GM19099 (cell line): ENCODE data around the gene TCF4.

Experiments used
- POLR2A ChIP-seq: IDR thresholded peaks from 3 replicates; pipeline ENCODE4 v1.6.1; 2011; ENCODE audit warnings: low read depth; ENCODE audit not compliant: insufficient read length; ENCODE audit errors: extremely low read depth

TCF4 gene

DNA sequence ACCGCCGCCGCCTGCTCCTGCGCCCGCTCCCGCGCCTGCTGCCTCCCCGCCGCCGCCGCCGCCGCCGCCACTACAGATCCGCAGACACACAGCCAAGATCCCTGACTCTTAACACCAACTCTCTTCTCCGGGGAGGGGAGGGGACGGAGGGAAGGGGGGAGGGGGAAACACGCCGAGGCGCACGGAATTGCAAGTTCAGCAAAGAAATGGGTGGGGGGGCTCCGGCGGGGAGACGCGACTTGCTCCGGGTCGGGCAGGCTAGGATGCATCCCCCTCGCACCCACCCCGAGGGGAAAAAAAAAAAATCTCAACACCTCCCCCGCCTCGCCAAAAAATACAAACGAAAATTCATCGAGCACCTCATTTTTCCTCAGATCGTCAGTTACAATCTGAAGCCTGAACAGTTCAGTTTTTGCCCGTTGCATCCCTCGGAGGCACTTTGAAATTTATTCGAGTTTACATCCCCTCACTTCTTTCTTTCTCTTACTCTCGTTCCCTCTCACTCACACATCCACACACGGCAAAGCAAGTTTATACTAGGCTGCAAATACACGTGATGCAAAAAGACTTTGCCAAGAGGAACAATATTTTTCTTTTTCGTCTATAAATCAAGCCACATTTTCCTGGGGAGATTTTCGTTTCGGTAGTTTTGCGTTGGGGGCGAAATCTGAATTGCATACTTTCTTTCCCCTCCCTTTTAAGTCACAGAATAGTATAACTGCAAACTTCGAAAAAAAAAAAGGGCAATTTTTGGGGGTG is at the start of gene TCF4:
TSS of gene TCF4 (minus strand) at position 82 of the 759 bp plus-strand sequence. CDS start 1,076 bp downstream, outside the sequence.
- no peak for TF ChIP-seq POLR2A

DNA sequence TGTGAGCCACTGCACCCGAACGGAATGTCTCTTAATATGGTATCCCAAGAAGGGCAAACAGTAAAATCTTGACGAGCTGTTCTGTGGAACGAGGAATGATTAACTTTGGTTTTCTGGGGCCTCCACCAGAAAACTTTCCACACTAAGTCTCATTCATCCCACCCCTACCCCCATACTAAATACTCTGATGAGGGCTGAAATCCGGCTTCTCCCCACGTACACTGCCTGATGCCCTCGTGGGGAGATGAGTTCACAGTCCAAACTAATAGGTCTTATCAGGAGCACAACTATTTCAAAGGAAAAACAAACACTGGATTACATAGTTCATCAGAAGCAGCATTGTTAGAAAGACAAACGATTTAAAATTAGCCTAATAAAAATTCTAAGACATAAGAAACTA is 49.2 kb upstream of the TCF4 start:
- TF ChIP-seq POLR2A, result no peak

DNA sequence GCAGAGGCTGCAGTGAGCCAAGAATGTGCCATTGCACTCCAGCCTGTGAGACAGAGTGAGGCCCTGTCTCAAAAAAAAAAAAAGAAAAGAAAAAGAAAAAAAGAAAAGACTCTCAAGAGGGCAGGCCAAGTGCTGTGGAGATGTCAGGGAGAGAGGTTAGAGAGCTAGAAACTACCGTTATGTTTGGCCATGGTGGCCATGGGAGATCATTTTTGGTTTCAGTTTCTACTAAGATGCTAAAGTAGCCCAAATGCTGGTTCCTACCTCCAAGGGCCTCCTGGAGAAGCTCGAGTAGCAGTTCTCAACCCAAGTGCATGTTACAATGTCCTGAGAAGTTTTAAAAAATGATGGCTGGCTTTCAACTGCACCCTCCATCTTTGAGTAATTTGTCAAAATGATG is 47.4 kb upstream of the TCF4 start:
- no peak for TF ChIP-seq POLR2A

DNA sequence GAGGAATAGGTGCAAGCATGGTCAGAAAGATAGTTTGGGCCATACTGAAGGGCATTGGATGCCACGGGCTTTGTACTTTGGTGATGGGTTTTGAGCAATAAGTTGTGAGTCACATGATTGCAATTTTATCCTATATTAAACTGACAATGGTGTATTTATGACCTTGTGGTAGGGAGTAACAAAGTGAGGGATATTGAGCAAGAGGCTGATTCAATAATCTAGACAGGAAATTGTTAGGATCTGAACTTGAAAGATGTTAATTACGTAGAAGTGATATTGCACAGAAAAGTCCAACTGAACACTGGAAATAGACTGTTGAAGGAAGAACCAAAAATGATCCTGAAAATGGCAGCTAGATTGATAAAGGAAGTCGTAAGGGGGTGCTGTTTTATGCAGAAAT is 46.6 kb upstream of the TCF4 start:
- TF ChIP-seq POLR2A, result no peak

DNA sequence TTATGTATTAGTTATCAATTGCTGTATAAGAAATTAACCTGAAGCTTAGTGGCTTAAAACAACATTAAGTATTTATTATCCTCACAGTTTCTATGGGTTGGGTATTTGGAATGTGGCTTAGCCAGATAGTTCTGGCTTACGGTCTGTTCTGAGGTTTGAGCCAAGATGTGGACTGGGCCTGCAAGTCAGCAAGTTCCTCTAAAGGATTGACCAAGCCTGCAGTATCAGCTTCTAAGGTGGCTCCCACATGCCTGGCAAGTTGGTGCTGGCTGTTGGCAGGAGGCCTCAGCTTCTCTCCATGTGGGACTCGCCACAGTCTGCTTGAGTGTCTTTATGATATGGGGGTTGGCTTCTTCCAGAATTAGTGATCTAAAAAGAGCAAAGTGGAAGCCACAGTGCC is 45.0 kb upstream of the TCF4 start:
- no peak for TF ChIP-seq POLR2A

DNA sequence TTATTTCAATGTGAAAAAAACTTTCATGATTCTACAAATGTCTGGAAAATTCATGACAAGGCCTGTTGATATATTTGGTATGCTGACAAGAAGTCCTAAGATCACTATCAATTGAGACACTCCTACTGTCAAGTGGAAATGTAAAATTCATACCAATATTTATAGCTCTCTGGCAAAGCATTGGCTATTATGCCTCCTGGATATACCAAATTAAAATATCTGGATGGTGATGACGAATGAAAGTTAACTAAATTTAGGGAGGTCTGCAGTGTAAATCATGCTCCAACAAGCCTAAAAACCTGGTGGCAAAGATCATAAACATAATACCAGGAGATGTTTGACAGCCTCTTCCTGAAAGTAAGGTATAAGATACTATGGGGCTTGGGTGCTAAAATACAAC is 41.1 kb upstream of the TCF4 start:
- no peak for TF ChIP-seq POLR2A

DNA sequence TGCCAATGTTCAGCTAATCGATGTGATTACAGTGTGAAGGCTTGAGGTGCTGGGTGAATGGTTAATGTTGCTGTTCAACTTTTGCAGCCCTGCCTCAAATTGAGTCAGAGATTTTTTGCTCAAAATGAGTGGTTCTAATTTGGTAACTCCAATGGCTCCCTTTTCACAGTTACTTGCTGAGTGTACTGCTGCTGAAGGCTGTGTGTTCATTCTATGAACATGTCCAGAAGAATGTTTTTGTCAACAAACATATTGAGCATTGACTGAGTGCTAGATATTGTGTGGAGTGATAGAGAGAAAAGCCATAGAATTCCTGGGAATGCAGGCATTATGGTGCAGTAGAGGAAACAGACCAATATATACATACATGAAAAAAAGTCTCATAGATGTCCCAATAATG is 39.0 kb upstream of the TCF4 start:
- no peak for TF ChIP-seq POLR2A

DNA sequence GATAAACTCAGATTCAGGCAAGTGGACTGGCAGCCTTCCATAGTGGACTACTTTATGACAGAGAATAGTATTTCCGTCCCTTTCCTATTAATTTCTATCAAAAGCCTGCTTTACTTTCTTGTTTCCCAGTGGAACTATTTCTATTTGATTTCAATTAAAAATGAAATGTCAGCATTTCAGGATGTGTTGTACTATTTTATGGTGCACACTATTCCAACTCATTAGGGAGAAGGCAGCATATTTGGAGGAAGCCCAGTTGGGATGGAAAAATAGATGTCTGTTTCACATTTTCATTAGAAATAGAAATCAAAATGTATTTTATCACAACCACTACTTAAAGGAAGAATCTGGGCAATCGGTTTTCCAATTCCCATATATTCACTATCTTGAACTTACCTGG is 37.9 kb upstream of the TCF4 start:
- no peak for TF ChIP-seq POLR2A

DNA sequence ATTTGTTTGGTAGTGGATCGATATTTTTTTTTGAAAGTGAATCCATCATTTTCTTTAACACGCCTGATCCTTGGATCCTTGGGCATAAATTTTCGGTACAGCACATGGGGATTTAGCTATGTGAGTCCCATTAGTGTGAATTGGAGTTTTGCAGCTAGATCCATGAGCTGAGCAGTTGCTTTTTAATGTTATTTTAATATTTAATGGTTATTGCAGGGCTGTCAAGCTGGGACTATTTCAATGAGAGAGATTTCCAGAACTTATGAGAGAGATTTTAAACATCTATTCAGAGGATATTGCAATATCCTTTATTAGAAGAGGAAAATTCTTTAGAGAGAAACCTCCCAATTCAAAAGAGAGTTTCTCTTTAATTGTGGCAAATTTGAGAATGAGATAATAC is 35.6 kb upstream of the TCF4 start:
- TF ChIP-seq POLR2A, result no peak

DNA sequence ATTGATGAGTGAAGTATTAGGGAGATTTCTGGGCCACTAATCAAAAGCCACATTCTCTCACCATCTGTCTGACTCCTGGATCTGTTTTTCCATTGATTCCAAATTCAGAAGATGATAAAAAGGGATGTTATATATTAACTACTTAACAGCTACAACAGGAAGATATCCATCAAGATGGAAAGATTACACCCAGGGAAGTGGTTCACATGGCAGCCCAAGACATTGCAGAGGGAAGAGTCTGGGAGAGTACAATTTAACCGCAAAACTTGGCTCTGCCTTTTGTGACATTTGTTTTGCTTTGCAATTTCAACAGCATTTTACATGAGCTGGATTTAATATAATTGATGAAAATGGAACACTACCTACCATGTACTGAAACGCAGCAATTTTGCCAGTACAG is 22.5 kb upstream of the TCF4 start:
- TF ChIP-seq POLR2A, result no peak

DNA sequence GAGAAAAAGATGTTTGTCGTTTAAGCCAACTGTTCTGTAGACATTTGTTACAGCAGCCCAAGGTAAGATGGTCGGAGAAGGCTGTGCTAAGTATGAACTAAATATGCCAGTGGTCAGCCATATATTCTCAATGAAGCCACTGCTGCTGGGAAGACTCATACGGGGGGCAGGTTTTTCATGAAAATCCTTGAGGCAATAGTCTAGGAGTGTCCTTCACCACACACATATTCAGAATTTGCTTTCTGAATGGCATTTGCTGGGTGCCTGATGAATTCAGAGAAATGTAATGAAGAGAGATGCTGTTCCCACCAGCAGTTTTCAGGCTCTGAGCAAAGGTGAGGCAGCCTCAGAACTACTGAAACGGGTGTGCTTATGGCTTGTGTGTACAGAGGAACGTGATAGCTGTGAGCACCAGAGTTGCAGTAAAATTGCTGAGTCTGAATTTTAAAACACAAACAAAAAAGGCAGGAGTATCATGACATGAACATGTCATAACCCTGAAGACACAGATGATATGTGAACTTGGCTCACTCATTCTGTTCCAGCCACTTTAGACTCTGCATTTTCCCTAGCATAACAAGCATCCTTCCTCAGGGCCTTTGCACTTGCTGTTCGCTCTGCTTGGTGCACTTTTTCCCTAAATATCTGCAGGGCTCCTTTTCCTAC is 21.3 kb upstream of the TCF4 start:
- no peak for TF ChIP-seq POLR2A

DNA sequence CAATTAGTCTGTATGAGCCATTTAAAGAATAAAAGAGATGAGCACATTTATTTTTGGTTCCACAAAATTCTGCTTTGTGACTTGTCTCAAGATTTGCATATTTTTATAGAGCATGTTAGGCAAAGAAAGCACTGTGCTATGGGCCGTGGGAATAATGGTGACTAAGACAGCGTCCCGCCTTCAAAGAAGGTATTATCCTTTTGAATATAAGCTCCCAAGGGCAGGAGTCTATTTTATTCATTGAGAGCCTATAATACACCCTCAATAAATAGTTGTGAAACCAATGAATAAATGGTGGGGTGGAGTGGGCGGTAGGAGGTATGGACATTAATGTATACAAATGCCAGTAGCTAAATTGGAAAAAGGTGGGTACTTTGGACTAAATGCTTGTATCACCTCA is 20.5 kb upstream of the TCF4 start:
- no peak for TF ChIP-seq POLR2A

DNA sequence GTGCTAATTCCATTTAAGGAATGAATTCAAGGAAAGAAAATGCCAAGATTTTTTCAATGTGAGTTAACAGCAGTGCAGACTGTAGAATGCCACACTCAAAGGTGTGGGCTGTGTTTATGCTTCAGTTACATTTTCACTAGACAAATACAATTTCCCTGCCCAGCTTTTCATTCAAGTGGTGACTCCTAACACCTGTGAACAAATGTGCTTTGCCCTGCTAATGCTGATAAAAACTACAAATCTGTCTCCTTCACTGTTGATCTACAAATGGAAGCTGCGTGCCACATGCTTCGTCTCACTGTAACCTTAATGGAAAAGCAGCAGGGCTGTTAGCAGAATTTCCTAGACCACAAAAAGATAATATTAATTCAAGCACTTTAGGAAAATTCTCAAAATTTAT is 19.8 kb upstream of the TCF4 start:
- no peak for TF ChIP-seq POLR2A

DNA sequence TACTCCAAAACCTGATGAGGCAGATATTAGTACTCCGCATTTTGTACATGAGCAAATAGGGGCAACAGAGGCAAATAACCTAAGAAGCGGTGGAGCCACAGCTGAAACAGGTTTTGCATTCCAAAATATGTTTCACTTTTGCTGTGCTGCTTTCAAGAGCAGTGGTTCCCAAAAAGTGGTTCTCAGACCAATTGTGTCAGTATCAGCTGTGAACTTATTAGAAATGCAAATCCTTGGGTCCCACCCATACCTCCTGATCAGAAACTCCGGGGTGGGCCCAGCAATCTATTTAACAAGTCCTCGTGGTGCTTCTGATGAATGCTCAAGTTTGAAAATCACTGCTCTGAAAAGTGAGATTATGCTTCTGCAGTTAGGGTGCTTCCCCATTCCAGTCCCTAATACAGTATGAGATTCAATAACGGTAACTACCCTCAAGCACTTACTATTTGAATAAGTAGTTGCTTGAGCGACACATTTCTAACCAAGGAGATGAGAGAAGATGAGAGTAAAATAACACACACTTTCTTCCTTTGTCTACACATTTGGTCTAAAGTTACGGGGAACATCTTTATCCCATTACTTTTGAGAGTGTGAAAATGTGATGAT is 17.8 kb upstream of the TCF4 start:
- no peak for TF ChIP-seq POLR2A

DNA sequence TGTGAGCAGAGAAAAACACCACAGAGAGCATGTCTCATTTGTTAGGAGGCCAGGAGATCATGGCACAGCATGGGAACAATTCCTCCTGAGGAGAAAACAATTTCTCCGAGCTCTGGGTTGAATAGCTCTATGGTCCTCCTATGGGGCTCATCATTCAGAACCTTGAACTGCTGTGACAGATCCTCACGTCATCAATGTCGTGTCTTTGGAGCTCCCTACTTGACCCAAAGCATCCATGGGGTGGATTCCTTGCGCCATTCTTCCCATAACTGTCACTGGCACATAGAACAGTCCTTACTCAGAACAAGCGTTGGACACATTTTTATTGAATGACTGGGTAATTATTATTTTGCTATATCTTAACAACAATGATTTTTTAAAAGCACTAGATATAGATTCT is 15.8 kb upstream of the TCF4 start:
- no peak for TF ChIP-seq POLR2A

DNA sequence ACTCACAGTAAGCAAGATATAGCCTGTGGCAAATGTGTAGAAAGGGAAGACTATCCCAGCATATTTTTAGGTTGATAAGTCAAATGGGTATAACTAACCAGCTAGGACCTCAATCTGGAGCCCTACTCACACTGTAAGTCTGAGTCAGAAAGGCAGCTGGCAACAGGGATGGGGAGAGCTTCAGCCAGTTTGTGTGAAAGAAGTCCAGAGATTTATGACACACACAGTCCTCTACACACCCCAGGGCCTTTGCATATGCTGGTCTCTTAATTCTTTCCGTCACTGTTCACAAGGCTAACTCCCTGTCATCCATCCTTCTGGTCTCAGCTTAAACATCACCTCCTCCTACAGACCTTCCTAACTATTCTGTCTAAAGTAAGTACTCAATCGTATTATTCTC is 5.9 kb upstream of the TCF4 start:
- TF ChIP-seq POLR2A, result no peak
